HepG2 (cell line): ENCODE measurements around the gene CYB5A. TPM values are rescaled to one million over a fixed set of nuclear protein-coding genes. Genes with fewer than 3 reads are reported as not detected.

Experiments
- ATF1 ChIP-seq: IDR thresholded peaks from 2 replicates; pipeline ENCODE4 v1.6.1; 2016; ENCODE audit warnings: mild to moderate bottlenecking, control low read depth
- CCDC6 ChIP-seq: sonication (generic); formaldehyde crosslinking; IDR thresholded peaks from 2 replicates; pipeline ENCODE4 v1.8.1; 2022; ENCODE audit warnings: mild to moderate bottlenecking, missing genetic modification reagents, moderate library complexity
- DR1 ChIP-seq: sonication (generic); formaldehyde crosslinking; IDR thresholded peaks from 2 replicates; pipeline ENCODE4 v1.8.0; 2021; ENCODE audit warnings: mild to moderate bottlenecking, missing genetic modification reagents, inconsistent platforms
- HDAC6 ChIP-seq: fragments of 200-600 bp; sonication (generic); IDR thresholded peaks from 2 replicates; pipeline ENCODE4 v1.7.0; 2017; ENCODE audit warnings: mild to moderate bottlenecking, antibody characterized with exemption, low read length, low read depth
- TMF1 ChIP-seq: sonication (generic); formaldehyde crosslinking; IDR thresholded peaks from 2 replicates; pipeline ENCODE4 v1.8.1; 2022; ENCODE audit warnings: low read depth, missing genetic modification reagents
- U2AF1 ChIP-seq: fragments of 200-400 bp; formaldehyde crosslinking; optimal IDR thresholded peaks from 2 replicates; pipeline ENCODE3; 2017; ENCODE audit warnings: mild to moderate bottlenecking, low read depth, low read length
- ZNF660 ChIP-seq: sonication (generic); formaldehyde crosslinking; IDR thresholded peaks from 2 replicates; pipeline ENCODE4 v1.5.1; 2020; ENCODE audit warnings: mild to moderate bottlenecking, low read depth, missing genetic modification reagents, borderline replicate concordance
- ZNF672 ChIP-seq: sonication (generic); formaldehyde crosslinking; IDR thresholded peaks from 2 replicates; pipeline ENCODE4 v1.8.1; 2022; ENCODE audit warnings: missing genetic modification reagents
- polyA plus RNA-seq, 8 experiments: library from polyadenylated mRNA; depleted of rRNA in 3 of 8; stranded (reverse) in 7 of 8; unstranded in 1 of 8; fragments of >200 nt; fragmentation: Illumina TruSeq in 4 of 8; extraction: Trizol in 4 of 8; gene quantifications; 2 replicates each; pipeline versions ENCODE4 v1.2.1 to v1.2.3, GENCODE V29; 2011 to 2016; ENCODE audit warnings: low read depth in 4 of 8, missing spikeins in 1 of 8, mixed read lengths in 1 of 8; ENCODE audit not compliant: insufficient read depth in 1 of 8
- total RNA-seq, 5 experiments: library from RNA; depleted of rRNA; stranded (reverse); fragments of >200 nt; fragmentation: Illumina TruSeq; extraction: Trizol; gene quantifications; 2 replicates each; pipeline ENCODE4 v1.2.3, GENCODE V29; 2016; ENCODE audit warnings: low read depth in 1 of 5
- TF ChIP-seq, protein P1 (sequence below): sonication (generic); formaldehyde crosslinking; IDR thresholded peaks from 2 replicates; pipeline ENCODE4 v1.4.0; 2020; ENCODE audit warnings: missing genetic modification reagents
- TF ChIP-seq, protein P2 (sequence below): sonication (generic); formaldehyde crosslinking; IDR thresholded peaks from 2 replicates; pipeline ENCODE4 v1.8.1; 2023; ENCODE audit warnings: mild to moderate bottlenecking, missing genetic modification reagents
- TF ChIP-seq, protein P3 (sequence below): sonication (generic); formaldehyde crosslinking; IDR thresholded peaks from 2 replicates; pipeline ENCODE4 v1.4.0; 2020; ENCODE audit warnings: missing genetic modification reagents; ENCODE audit errors: not compliant biosample characterization
- TF ChIP-seq, protein P4 (sequence below): sonication (generic); formaldehyde crosslinking; IDR thresholded peaks from 2 replicates; pipeline ENCODE4 v1.4.0; 2020; ENCODE audit warnings: missing genetic modification reagents, borderline replicate concordance
- TF ChIP-seq, protein P5 (sequence below), 2 experiments: sonication (generic) in 1 of 2; formaldehyde crosslinking in 1 of 2; IDR thresholded peaks; 2 replicates each; pipeline versions ENCODE4 v1.4.0 to v1.6.1; 2018 to 2020; ENCODE audit warnings: missing genetic modification reagents in 2 of 2, borderline replicate concordance in 1 of 2, low read depth in 1 of 2, mild to moderate bottlenecking in 1 of 2, missing biosample characterization in 1 of 2
- TF ChIP-seq, protein P6 (sequence below): sonication (generic); formaldehyde crosslinking; IDR thresholded peaks from 2 replicates; pipeline ENCODE4 v1.5.0; 2020; ENCODE audit warnings: missing genetic modification reagents, mild to moderate bottlenecking, borderline replicate concordance

Gene CYB5A
- total and polyA plus RNA-seq, 2 of the 13 experiments (the other 11 are each of a cell fraction or from before 2014, with no cell fraction given): 215 to 356 TPM

DNA sequence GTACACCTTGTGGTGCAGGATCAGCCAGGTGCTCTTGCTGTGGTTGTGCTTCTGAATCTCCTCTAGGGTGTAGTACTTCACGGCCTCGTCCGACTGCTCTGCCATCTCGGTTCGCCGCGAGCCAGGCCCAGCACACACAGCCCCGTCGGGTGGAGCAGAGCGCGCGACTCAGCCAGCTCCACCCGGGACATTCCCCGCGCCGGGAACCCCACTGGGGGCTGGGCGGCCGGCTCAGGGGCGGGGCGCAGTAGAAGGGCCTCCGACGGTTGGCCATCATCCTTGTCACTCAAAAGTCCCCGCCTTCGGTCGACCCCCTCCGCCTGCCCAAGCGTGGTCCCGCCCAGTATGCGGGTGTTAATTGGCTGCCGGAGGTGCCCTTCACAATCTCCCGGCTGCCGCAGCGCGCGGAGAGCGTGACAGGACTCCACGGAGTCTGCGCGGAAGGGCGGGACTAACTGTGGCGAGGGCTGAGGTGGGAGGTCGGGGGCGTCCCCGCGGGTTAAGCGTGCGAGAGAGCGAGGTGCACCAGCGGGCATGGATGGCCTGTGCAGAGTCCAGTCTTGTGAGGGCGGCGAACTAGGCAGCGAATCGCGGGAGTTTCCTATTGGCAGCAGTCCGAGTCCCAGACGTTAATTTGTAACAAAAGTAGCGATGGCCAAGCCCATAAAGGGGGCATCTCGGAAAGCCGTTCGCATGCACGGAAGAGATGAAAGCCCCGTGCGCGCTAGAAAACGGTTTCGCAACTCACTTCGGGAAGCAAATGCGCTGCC is at the start of gene CYB5A (continued):
- TF ChIP-seq, protein P1, sequence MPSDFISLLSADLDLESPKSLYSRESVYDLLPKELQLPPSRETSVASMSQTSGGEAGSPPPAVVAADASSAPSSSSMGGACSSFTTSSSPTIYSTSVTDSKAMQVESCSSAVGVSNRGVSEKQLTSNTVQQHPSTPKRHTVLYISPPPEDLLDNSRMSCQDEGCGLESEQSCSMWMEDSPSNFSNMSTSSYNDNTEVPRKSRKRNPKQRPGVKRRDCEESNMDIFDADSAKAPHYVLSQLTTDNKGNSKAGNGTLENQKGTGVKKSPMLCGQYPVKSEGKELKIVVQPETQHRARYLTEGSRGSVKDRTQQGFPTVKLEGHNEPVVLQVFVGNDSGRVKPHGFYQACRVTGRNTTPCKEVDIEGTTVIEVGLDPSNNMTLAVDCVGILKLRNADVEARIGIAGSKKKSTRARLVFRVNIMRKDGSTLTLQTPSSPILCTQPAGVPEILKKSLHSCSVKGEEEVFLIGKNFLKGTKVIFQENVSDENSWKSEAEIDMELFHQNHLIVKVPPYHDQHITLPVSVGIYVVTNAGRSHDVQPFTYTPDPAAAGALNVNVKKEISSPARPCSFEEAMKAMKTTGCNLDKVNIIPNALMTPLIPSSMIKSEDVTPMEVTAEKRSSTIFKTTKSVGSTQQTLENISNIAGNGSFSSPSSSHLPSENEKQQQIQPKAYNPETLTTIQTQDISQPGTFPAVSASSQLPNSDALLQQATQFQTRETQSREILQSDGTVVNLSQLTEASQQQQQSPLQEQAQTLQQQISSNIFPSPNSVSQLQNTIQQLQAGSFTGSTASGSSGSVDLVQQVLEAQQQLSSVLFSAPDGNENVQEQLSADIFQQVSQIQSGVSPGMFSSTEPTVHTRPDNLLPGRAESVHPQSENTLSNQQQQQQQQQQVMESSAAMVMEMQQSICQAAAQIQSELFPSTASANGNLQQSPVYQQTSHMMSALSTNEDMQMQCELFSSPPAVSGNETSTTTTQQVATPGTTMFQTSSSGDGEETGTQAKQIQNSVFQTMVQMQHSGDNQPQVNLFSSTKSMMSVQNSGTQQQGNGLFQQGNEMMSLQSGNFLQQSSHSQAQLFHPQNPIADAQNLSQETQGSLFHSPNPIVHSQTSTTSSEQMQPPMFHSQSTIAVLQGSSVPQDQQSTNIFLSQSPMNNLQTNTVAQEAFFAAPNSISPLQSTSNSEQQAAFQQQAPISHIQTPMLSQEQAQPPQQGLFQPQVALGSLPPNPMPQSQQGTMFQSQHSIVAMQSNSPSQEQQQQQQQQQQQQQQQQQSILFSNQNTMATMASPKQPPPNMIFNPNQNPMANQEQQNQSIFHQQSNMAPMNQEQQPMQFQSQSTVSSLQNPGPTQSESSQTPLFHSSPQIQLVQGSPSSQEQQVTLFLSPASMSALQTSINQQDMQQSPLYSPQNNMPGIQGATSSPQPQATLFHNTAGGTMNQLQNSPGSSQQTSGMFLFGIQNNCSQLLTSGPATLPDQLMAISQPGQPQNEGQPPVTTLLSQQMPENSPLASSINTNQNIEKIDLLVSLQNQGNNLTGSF (CRISPR knock-in tag): peak; percentile 23
- TF ChIP-seq CCDC6 (CRISPR knock-in tag) (0 out of 2 replicates have a peak, but pooled peaks have one; percentile 63), TMF1 (CRISPR knock-in tag) (no peak), ZNF672 (CRISPR knock-in tag) (0 out of 2 replicates have a peak, but pooled peaks have one; percentile 29), ATF1 (peak; percentile 43), U2AF1 (no peak), ZNF660 (CRISPR knock-in tag) (no peak), DR1 (CRISPR knock-in tag) (peak; percentile 63), HDAC6 (no peak)
- TF ChIP-seq, protein P2, sequence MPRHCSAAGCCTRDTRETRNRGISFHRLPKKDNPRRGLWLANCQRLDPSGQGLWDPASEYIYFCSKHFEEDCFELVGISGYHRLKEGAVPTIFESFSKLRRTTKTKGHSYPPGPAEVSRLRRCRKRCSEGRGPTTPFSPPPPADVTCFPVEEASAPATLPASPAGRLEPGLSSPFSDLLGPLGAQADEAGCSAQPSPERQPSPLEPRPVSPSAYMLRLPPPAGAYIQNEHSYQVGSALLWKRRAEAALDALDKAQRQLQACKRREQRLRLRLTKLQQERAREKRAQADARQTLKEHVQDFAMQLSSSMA: no peak
- TF ChIP-seq, protein P3, sequence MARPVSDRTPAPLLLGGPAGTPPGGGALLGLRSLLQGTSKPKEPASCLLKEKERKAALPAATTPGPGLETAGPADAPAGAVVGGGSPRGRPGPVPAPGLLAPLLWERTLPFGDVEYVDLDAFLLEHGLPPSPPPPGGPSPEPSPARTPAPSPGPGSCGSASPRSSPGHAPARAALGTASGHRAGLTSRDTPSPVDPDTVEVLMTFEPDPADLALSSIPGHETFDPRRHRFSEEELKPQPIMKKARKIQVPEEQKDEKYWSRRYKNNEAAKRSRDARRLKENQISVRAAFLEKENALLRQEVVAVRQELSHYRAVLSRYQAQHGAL: no peak
- TF ChIP-seq, protein P4, sequence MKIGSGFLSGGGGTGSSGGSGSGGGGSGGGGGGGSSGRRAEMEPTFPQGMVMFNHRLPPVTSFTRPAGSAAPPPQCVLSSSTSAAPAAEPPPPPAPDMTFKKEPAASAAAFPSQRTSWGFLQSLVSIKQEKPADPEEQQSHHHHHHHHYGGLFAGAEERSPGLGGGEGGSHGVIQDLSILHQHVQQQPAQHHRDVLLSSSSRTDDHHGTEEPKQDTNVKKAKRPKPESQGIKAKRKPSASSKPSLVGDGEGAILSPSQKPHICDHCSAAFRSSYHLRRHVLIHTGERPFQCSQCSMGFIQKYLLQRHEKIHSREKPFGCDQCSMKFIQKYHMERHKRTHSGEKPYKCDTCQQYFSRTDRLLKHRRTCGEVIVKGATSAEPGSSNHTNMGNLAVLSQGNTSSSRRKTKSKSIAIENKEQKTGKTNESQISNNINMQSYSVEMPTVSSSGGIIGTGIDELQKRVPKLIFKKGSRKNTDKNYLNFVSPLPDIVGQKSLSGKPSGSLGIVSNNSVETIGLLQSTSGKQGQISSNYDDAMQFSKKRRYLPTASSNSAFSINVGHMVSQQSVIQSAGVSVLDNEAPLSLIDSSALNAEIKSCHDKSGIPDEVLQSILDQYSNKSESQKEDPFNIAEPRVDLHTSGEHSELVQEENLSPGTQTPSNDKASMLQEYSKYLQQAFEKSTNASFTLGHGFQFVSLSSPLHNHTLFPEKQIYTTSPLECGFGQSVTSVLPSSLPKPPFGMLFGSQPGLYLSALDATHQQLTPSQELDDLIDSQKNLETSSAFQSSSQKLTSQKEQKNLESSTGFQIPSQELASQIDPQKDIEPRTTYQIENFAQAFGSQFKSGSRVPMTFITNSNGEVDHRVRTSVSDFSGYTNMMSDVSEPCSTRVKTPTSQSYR (CRISPR knock-in tag): peak; percentile 80; the same call in 1 of the 2 replicates
- TF ChIP-seq, protein P5, sequence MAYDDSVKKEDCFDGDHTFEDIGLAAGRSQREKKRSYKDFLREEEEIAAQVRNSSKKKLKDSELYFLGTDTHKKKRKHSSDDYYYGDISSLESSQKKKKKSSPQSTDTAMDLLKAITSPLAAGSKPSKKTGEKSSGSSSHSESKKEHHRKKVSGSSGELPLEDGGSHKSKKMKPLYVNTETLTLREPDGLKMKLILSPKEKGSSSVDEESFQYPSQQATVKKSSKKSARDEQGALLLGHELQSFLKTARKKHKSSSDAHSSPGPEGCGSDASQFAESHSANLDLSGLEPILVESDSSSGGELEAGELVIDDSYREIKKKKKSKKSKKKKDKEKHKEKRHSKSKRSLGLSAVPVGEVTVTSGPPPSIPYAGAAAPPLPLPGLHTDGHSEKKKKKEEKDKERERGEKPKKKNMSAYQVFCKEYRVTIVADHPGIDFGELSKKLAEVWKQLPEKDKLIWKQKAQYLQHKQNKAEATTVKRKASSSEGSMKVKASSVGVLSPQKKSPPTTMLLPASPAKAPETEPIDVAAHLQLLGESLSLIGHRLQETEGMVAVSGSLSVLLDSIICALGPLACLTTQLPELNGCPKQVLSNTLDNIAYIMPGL (CRISPR knock-in tag; IDR thresholded peaks at IDR 0.05; ENCODE audit: borderline replicate concordance in 1 of 2, low read depth in 1 of 2): no peak; a peak in 1 of 4 replicates
- TF ChIP-seq, protein P6, sequence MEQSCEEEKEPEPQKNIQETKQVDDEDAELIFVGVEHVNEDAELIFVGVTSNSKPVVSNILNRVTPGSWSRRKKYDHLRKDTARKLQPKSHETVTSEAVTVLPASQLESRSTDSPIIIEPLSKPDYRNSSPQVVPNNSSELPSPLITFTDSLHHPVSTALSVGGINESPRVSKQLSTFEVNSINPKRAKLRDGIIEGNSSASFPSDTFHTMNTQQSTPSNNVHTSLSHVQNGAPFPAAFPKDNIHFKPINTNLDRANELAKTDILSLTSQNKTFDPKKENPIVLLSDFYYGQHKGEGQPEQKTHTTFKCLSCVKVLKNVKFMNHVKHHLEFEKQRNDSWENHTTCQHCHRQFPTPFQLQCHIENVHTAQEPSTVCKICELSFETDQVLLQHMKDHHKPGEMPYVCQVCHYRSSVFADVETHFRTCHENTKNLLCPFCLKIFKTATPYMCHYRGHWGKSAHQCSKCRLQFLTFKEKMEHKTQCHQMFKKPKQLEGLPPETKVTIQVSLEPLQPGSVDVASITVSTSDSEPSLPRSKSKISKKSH: no peak; the same call in 1 of the 2 replicates
